Large intestine (tissue), 3 donors: Measurements from ENCODE around the gene TCAIM. TPM values are rescaled to one million over a fixed set of nuclear protein-coding genes. Genes with fewer than 3 reads are reported as not detected.
"Not testable (repeated sequence)": the region's sequence is repeated elsewhere in the genome, so short reads cannot be mapped to it uniquely, and the experiment has no call there.

ENCODE experiments used
- DNase-seq, 2 donors: peaks; one replicate each; pipeline versions ENCODE4 v3.0.0 to v3.0.0-alpha.2; 2013
- H3K27ac ChIP-seq: one replicate; pipeline ENCODE4 v1.5.1; 2013; ENCODE audit warnings: low read length
- H3K27me3 ChIP-seq: 2 replicates; pipeline ENCODE4 v1.6.1; 2013; ENCODE audit warnings: low read length; ENCODE audit not compliant: control insufficient read depth, insufficient read depth
- H3K36me3 ChIP-seq: 2 replicates; pipeline ENCODE4 v1.6.1; 2013; ENCODE audit warnings: low read length; ENCODE audit not compliant: control insufficient read depth, insufficient read depth
- H3K4me1 ChIP-seq: one replicate; pipeline ENCODE4 v1.6.1; 2013; ENCODE audit warnings: low read length; ENCODE audit not compliant: control insufficient read depth, insufficient read depth
- H3K4me3 ChIP-seq: one replicate; pipeline ENCODE4 v1.5.1; 2013; ENCODE audit warnings: low read length
- H3K9me3 ChIP-seq: one replicate; pipeline ENCODE4 v1.6.1; 2013; ENCODE audit warnings: mild to moderate bottlenecking, low read depth, low read length, moderate library complexity; ENCODE audit not compliant: control insufficient read depth
- WGBS: methylation state at CpG from one replicate; pipeline ENCODE4 v1.1.5; 2013; ENCODE audit warnings: low lambda C conversion rate; ENCODE audit not compliant: insufficient coverage; 5-methylcytosine and 5-hydroxymethylcytosine counted together
- polyA plus RNA-seq: library from polyadenylated mRNA; unstranded; fragments of 120-200 nt; gene quantifications from one replicate; pipeline ENCODE4 v1.2.1, GENCODE V29; 2013

TCAIM gene
- polyA plus RNA-seq, 1 donor = 41.4 TPM

GRCh38 chr3:44412365-44412764 is 73.8 kb downstream of the TCAIM start:
- Histone ChIP-seq H3K36me3 (peaks cover 7% of the 10 kb centered on the region), H3K9me3 (peaks cover 3% of the 10 kb centered on the region), H3K4me1 (peaks cover 16% of the 10 kb centered on the region), H3K4me3 (no peak overlapping the region), H3K27ac (no peak overlapping the region), H3K27me3 (no peaks in the 10 kb centered on the region)
- no CpG with 5 or more reads among the region's 10 CpGs for WGBS
- no peak for DNase-seq

GRCh38 chr3:44414517-44415090 is 76.0 kb downstream of the TCAIM start:
- Histone ChIP-seq H3K4me3 (no peak overlapping the region), H3K27me3 (no peaks in the 10 kb centered on the region), H3K9me3 (peaks cover 3% of the 10 kb centered on the region), H3K27ac (peak overlapping the region; percentile 81), H3K4me1 (peaks cover 29% of the 10 kb centered on the region), H3K36me3 (peaks cover 3% of the 10 kb centered on the region)
- DNase-seq = peak; percentile 91 to 94
- no CpG with 5 or more reads among the region's 11 CpGs for WGBS

GRCh38 chr3:44415421-44415820 is 76.9 kb downstream of the TCAIM start:
- Histone ChIP-seq H3K9me3 (peaks cover 3% of the 10 kb centered on the region), H3K4me3 (no peak overlapping the region), H3K27me3 (no peaks in the 10 kb centered on the region), H3K4me1 (peaks cover 37% of the 10 kb centered on the region), H3K27ac (peak overlapping the region; percentile 81), H3K36me3 (no peaks in the 10 kb centered on the region)
- WGBS = no CpG with 5 or more reads among the region's 11 CpGs
- no peak for DNase-seq

GRCh38 chr3:44416031-44417030 is 77.8 kb downstream of the TCAIM start:
- no peaks in the 10 kb centered on the region for H3K36me3 ChIP-seq
- peaks cover 3% of the 10 kb centered on the region for H3K9me3 ChIP-seq
- WGBS = no CpG with 5 or more reads among the region's 11 CpGs
- no peaks in the 10 kb centered on the region for H3K27me3 ChIP-seq
- H3K27ac ChIP-seq = no peak overlapping the region
- H3K4me1 ChIP-seq = peaks cover 45% of the 10 kb centered on the region
- no peak overlapping the region for H3K4me3 ChIP-seq
- DNase-seq = no peak

GRCh38 chr3:44418118-44418517 is 79.6 kb downstream of the TCAIM start:
- H3K4me1 ChIP-seq = peaks cover 50% of the 10 kb centered on the region
- not testable (repeated sequence) for H3K27ac ChIP-seq, H3K4me3 ChIP-seq, DNase-seq, H3K36me3 ChIP-seq, H3K27me3 ChIP-seq, H3K9me3 ChIP-seq
- WGBS = 100% methylated on average over 1 of the region's 4 CpGs

- H3K36me3 ChIP-seq = no peaks in the 10 kb centered on the region
- peaks cover 3% of the 10 kb centered on the region for H3K9me3 ChIP-seq
- H3K27me3 ChIP-seq = no peaks in the 10 kb centered on the region
- 100% methylated on average over 1 of the region's 2 CpGs for WGBS
- H3K4me3 ChIP-seq = no peak overlapping the region
- peak overlapping the region; percentile 47 for H3K27ac ChIP-seq
- H3K4me1 ChIP-seq = peaks cover 54% of the 10 kb centered on the region
- DNase-seq = no peak
These were observed 80.0 kb downstream of the TCAIM start for GRCh38 chr3:44418549-44418948.

GRCh38 chr3:44419116-44419922 is 80.8 kb downstream of the TCAIM start:
- Histone ChIP-seq H3K4me1 (peaks cover 52% of the 10 kb centered on the region), H3K27ac (peak overlapping the region; percentile 47), H3K4me3 (no peak overlapping the region), H3K9me3 (peaks cover 3% of the 10 kb centered on the region), H3K36me3 (no peaks in the 10 kb centered on the region), H3K27me3 (no peaks in the 10 kb centered on the region)
- DNase-seq = peak; percentile 75
- no CpG with 5 or more reads among the region's 11 CpGs for WGBS

- WGBS = no CpG with 5 or more reads among the region's 14 CpGs
- H3K4me3 ChIP-seq = no peak overlapping the region
These were observed 81.5 kb downstream of the TCAIM start for GRCh38 chr3:44419923-44420650.

GRCh38 chr3:44420676-44421075 is 82.1 kb downstream of the TCAIM start:
- no peaks in the 10 kb centered on the region for H3K36me3 ChIP-seq
- no CpG with 5 or more reads among the region's 1 CpG for WGBS
- H3K4me1 ChIP-seq = peaks cover 42% of the 10 kb centered on the region
- no peaks in the 10 kb centered on the region for H3K27me3 ChIP-seq
- no peak overlapping the region for H3K4me3 ChIP-seq
- no peak for DNase-seq
- H3K27ac ChIP-seq = no peak overlapping the region
- peaks cover 3% of the 10 kb centered on the region for H3K9me3 ChIP-seq

More at GRCh38 chr3:44419923-44420650, 81.5 kb downstream of the TCAIM start:
- DNase-seq = no peak
- Histone ChIP-seq H3K27ac (no peak overlapping the region), H3K27me3 (no peaks in the 10 kb centered on the region), H3K36me3 (no peaks in the 10 kb centered on the region), H3K4me1 (peaks cover 47% of the 10 kb centered on the region), H3K9me3 (peaks cover 3% of the 10 kb centered on the region)
